GM19467 (cell line): ENCODE results near the gene ARL4A.

Experiments used
- ATAC-seq: cut with Tn5 transposase; IDR thresholded peaks from one replicate; pipeline ENCODE4 v1.9.1; 2021; ENCODE audit warnings: mild to moderate bottlenecking, moderate library complexity; ENCODE audit not compliant: unreplicated experiment

The ARL4A gene

DNA sequence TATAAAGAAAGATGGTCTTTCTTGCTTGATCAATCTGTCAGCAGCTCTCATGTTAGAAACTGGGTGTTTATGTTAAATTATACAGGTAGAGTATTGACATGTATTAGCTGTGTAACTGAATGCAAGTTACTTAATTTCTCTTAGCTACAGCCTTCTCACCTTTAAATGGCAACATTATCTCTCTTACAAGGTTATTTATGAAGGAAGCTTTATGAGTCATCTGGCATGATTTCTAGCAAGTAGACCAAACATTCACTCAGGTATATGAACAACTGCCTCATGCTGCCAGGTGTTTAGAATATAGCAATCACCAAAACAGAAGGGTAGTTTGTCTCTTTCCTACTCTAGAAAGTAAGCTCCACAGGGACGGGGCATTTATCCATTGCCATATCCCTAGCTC, 8.5 kb downstream of the ARL4A start:
- ATAC-seq = no peak

DNA sequence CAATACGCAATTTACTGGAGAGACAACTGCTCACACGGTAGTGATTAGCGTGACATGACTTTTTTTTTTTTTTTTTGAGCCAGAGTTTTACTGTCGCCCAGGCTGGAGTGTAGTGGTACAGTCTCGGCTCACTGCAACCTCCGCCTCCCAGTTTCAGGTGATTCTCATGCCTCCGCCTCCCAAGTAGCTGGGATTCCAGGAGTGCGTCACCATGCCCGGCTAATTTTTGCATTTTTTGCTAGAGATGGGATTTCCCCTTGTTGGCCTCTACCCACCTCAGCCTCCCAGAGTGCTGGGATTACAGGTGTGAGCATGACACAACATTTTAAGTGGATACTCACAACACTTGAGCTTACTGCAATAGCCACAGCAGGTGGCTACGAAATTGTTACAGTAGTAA, 11.9 kb downstream of the ARL4A start:
- no peak for ATAC-seq

GRCh38 chr7:12701433-12701832, 14.0 kb downstream of the ARL4A start:
- no peak for ATAC-seq

GRCh38 chr7:12703881-12704280, 16.4 kb downstream of the ARL4A start:
- ATAC-seq = no peak

DNA sequence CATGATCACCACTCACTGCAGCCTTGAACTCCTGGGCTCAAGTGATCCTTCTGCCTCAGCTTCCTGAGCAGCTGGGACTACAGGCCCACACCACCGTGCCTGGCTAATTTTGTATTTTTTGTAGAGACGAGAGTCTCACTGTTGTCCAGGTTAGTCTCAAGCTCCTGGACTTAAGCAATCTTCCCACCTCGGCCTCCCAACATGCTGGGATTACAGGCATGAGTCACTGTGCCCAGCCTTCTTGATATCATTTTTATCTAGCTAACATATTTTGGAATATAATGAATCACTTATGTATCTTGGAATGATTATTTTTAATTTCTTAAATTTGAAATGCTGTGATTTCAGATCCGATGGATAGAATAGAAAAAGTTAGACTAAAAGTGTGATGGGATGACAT, 18.4 kb downstream of the ARL4A start:
- no peak for ATAC-seq

DNA sequence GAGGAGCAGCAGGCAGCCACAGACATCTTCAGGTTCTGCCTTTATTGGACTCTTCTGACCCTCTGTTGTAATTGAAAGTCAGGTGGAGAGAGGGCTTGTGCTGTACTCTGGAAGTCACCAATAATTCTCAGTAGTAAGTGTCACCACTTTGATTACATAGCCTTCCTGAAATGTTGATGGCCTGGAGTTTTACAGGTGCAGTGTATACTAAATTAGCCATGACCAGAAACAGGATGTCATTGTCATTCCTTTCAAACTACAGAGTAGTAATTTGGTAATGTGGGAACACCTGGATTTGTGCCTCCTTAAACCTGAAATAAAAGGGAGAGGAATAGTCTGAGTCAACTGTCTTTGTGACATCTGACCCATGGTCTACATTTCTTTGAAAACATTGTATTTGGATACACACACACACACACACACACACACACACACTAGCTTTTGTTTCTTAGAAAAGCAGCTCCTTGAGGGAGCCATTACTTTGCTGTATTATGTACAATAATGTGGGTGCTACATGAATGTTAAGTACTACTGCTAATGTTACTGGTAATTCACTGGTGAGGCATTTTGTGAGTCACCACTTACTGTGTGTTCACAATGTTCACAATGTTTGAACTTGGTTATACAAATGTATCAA, 19.6 kb downstream of the ARL4A start:
- no peak for ATAC-seq

DNA sequence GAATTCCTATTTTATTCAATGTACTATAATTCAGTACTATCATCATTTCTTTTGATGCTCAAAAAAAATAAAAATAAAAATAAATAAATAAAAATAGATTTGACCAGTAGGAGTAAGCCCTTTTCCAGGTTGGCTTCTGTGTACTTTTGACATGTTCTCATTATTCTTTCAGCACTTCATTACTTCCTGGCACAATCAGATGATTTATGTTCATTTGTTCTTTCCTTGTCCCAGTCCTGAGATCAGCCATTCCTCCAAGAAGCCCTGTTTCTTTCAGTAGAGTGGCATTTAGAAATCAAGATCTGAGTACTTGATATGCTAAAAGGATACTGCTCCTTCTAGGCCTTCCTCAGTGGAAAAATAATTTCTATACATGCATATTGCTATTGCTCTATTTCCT, 20.9 kb downstream of the ARL4A start:
- ATAC-seq = no peak

GRCh38 chr7:12709726-12710502, 22.5 kb downstream of the ARL4A start:
- no peak for ATAC-seq

DNA sequence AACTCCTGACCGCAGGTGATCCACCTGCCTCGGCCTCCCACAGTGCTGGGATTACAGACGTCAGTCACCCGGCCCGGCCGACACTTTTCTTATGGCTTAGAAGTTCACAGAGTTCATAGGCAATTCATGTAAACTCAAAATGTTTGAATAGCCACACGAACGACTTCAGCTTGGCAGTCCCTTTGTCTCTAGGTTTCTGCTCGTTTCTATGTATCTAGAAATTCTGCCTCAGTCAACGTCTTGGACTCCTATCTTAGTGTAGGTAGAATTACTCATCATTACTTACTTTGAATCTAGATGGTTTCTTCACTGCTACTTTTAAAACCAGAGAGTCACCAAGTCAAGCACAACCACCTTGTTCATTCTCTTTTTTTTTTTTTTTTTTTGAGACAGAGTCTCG, 23.7 kb downstream of the ARL4A start:
- ATAC-seq = no peak

DNA sequence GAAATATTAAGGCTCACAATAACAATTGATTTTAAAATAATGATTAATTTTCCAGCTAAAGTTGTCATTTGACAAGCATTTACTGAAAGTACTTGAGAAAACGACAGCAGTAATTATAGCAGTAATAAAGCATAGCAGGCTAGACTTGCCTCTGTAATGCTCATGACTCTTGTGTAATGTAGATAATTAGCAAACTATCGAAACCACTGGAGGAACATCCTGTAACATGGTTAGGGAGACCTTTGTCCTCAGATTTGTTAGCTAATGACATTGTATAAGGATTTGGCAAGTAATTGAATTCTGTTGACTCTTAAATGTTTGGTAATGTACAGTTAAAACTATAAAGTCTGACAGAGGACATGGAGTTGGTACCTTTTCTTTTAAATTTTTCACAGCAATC, 24.8 kb downstream of the ARL4A start:
- ATAC-seq = no peak

DNA sequence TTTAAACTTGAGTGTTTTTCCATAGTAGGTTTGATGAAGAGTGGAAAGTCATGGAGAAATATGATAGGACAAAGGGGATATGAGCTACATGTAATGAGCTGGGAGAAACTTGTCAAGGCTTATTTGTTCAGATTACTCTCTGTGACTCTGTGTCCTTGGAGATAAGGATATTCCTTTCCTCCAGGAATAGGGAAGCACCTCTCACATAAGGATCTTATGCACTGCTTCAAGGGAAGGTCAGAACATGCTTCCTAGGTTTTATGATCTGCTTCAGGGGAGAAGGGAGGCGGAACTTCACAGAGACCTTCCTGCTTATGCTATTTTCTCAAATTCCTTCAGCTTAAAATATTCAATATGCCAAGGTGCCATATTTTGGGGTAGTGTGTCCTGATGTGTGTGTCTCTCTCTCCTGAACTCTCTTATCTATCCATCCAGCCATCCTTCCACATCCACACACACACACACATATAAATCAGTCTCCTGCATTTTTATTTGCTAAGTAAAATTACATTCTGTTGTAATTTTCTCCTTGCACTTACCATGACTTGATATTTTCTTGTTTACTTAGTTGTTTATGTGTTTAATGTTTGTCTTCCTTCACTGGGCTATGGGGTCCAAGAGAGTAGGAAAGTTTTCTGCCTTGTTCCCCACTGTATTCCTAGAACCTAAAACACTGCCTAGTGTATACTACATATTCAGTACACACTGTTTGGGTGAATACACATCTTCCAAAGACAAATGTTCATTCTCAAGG, 26.4 kb downstream of the ARL4A start:
- no peak for ATAC-seq

DNA sequence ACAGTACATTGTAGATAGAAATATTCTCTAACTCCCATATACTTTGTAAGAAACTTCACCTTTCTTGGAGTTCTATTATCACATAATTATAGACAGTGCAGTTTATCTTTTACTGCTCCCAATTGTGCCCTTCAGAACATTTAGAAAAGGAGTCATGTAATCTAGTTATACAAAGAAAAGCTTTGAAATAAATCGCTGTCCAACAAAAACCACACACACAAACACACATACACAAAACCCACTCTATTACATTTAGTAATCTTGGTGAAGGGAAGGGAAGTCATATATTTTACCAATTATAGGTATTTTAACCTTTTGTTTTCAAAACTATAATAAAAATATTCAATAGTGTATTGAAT, 26.9 kb downstream of the ARL4A start:
- no peak for ATAC-seq

DNA sequence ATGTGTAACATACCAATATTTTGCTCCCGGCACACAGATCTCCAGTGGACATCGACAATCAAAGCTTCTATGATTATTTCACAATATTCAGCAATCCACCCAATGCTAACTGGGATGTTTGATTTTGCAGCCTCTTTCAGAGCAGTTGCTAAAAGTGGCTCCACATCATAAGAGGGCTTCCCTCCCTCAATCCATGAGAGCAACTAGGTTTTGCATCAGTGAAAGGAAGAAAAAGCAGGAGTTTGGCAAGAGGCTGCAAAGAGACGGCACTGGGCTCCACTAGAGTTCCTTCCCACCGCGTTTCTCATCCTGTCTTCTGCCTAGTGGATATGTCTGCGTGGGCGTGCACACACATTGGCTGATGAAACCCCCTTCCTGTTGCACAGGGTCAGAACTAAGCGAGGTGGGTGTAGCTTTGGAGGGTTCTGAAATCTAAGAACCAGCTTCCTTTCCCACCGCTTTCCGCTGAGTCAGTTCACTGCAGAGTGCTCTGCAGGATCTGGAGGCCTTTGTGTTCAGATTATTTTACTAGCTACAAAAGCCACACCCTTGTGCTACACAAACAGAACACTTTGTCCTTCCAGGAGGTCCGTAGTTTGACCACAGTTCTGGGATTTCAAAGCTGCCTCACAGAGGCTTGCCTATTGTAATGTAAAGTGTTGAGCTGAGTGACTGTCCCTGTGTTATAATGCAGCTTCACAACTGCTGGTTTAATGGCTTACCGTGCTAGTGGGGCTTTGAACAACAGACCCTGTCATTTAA, 28.1 kb downstream of the ARL4A start:
- no peak for ATAC-seq

GRCh38 chr7:12716134-12716681, 28.8 kb downstream of the ARL4A start:
- ATAC-seq = no peak

- ATAC-seq = no peak
Measured at GRCh38 chr7:12716722-12717121, 29.3 kb downstream of the ARL4A start.

DNA sequence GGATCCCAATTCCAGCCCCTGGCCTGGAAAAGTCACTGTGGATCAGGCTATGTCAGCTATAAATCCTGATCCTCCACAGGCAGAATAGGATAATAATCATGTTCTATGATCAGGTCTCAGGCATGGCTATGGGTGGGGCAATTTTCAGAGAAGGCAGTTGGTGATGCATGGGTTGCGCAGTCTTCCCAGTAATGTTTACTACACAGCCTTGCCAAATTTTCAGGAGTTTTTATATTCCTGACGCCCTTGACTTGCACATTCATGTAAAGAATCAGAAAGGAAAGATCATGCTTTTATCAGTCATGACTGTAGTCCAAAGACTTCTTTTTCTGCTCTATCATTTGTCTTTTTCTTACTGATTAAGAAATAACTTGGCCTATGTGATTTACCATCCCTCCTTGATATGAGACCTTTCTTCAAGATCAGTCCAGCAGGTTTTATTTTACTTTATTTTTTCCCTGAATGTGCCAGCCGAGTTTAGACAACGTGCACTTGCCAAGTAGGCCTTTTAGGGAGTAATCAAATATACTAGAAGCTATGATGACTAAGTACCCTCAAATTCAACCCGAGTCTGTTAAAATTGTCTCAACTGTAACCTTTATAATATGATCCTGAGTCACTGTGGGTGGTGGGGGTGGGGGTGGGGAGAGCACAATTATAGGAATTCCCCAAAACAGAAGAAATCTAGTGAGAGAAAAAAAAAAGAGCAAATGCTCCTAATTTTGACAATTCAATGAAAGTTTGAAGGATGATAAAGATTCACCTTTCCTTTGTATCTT, 31.9 kb downstream of the ARL4A start:
- ATAC-seq = no peak

GRCh38 chr7:12719981-12720865, 32.8 kb downstream of the ARL4A start:
- ATAC-seq = no peak

- no peak for ATAC-seq
Measured at GRCh38 chr7:12721286-12721830, 33.9 kb downstream of the ARL4A start.

- no peak for ATAC-seq
Measured at GRCh38 chr7:12722136-12722535, 34.7 kb downstream of the ARL4A start.
